Measurements from ENCODE around the gene NRXN3.

The NRXN3 gene

DNA sequence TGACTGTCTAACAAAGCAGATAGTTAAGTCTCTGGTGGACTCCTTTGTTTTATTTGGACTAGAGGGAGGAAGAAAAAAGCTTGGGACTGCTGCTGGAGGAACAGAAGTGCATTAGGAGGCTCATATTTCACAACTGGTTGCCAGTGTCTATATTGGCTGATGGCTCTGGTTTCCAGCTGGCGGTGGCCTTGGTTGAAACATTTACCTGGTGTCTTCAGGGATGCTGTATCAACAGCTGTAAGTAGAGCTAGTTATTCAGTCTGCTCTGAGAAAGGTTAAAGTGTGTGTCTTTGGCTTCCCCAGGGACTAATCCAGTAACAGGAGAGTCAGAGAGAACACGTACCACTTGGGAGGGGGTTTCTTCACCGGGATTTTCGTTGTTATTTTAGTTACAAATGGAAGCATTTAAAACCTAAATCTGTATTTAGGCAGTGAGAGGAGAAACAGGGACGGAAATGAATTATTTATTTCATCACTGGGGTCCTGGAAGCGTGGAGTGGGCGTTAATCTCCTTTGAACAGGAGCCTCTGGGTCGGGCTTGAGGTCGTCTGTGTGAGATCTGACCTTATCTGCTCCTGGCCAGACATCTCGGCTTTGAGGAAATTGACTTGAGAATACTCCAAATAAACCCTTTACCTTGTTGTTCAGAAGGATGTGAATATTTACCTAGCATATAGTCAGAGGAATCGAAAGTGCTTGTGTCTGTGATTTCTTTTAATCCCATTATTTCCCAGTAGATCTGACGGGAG, 149.9 kb downstream of the NRXN3 start:
- DNase-seq (ENCODE audit: low read depth in 1 of 2, low spot score in 1 of 2) = no peak

DNA sequence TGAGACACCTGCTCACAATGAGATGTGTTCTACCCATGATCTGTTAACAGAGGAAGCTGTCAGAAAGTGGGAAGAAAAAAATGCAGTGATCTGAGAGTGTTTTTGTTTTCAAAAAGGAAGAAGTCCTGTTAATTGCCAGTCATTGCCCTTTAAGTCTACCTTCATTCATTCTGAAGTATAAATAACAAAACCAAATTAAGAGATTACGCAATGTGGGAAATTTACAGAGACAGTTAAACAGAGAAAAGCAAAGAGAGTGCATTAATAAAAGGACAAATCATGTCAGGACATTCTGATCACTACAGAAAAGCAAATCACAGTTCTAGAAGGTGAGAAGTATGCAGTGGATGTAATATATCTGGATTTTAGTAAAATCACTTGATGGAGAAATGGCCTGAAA, 154.2 kb downstream of the NRXN3 start:
- no peak for DNase-seq (ENCODE audit: low read depth in 1 of 2, low spot score in 1 of 2)

DNA sequence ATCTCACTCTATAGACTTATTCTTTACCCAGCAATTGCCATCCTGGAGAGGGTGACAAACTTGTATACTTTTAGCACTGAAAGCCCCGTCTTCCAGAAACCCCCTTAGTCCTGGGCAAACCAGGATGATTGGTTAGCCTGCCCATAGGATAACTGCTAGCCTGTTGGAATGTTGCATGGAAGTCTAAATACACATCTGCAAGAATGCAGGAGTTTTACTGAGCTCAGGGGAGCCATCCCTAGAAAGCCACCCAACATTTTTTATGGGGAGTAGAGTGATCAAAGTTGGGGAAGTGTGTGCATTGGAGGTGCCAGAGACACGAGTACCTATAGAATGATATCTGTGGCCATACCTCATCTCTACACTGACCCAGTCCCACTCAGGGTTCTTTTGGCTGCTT, 155.7 kb downstream of the NRXN3 start:
- DNase-seq (ENCODE audit: low read depth in 1 of 2, low spot score in 1 of 2) = no peak

DNA sequence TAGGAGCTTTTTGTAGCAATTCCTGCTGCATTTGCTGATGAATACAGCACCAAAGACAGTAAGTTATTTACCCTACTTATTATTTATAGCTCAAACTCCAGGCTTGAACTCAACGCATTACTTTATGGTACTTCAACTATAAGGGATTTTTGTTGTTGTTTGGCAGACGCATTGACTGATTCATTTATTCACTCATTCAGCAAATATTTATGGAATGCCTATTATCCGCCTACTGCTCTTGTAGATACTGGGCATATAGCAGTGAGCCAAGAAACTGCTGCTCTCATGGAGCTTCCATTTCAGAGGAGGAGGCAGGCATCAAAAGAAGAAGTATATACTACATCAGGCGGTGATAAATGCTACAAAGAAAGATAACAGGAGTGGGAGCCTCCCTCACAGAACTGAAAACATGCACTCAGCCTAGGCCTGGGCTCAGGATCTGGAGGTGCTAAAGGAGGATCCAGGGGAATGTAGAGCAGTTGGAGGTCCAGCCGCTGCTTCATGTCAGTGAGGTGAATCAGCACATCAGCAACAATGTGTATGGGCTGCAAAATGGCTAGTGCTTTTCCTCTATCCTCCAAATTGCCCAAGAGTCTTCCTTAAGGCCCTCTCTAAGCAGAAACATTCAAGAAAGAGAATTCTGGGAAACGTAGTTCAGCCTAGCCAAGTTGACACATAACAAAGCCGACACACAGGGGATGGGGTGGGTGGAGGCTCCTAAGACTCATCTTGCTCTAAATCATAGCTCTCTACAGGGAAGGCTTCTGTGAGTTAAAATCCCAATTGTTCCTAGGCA, 157.5 kb downstream of the NRXN3 start:
- no peak for DNase-seq (ENCODE audit: low read depth in 1 of 2, low spot score in 1 of 2)

DNA sequence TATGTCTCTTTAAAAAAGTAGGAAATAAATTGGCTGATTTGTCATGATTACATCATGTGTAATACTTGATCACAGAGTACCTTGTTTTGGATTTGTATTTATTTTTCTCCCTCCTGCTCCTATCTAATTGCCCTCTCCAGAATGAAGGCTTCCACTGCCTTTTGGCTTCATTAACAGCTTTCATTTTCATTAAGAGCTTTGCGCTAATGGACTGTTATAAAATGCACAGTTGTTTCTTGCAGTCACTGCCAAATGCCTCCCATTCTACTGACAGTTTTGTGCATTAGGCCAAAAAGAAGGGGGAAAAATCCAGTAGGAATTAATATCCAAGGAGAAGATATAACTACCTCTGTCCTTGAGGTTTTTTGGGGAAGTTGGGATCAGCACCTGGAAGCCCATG, 159.2 kb downstream of the NRXN3 start:
- no peak for DNase-seq (ENCODE audit: low read depth in 1 of 2, low spot score in 1 of 2)

GRCh38 chr14:78335531-78335930, 165.4 kb downstream of the NRXN3 start:
- no peak for DNase-seq (ENCODE audit: low read depth in 1 of 2, low spot score in 1 of 2)

GRCh38 chr14:78340250-78340649, 170.1 kb downstream of the NRXN3 start:
- DNase-seq (ENCODE audit: low read depth in 1 of 2, low spot score in 1 of 2) = no peak

DNA sequence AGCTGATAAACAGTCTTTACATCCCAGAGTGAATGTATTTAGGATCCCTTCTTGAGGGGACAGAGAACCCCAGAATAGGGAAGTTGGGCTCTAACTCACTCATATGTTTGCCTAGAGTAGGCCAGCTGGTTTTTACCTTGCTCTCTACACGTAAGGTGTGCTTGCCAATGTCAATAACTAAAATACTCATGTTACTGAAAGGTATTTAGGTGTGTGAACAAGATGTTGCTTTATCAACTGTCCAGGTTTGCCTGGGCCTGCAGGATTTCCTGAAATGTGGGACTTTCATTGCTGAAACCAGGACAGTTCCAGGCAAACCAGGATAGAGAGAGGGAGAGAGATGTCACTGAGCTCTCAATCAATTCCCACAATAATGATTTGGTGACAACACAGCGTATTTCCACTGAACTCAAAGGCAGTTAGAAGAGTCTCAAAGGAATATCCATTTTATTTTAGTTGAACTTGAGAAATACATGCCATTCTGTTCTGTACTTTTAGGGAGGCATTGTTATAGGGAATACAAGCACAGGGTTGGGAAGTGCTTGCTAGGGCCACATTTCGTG, 171.7 kb downstream of the NRXN3 start:
- no peak for DNase-seq (ENCODE audit: low read depth in 1 of 2, low spot score in 1 of 2)

- no peak for DNase-seq (ENCODE audit: low read depth in 1 of 2, low spot score in 1 of 2)
Measured at GRCh38 chr14:78342879-78343278, 172.7 kb downstream of the NRXN3 start.

- no peak for DNase-seq (ENCODE audit: low read depth in 1 of 2, low spot score in 1 of 2)
Measured at GRCh38 chr14:78344290-78344689, 174.1 kb downstream of the NRXN3 start.

GRCh38 chr14:78345131-78345744, 175.1 kb downstream of the NRXN3 start:
- DNase-seq (ENCODE audit: low read depth in 1 of 2, low spot score in 1 of 2) = no peak

DNA sequence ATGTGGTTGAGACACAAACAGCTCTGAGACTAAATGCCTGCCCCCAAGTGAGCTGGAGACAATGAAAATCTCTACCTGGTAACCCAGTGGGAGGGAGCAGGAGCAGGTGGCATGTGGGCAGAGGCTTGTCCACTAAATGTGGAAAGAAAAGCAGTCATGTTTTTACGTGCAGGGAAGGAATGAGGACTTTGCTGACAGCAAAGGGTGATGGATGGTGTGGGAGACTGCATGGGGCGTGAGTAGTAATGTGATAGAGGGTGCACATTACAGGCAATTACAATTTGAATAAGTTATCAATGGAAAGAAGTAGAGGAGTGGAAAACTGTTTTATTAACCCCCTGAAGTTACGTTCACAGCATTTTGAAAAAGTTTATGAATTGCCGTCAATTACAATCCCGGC, 176.6 kb downstream of the NRXN3 start:
- DNase-seq (ENCODE audit: low read depth in 1 of 2, low spot score in 1 of 2) = no peak

DNA sequence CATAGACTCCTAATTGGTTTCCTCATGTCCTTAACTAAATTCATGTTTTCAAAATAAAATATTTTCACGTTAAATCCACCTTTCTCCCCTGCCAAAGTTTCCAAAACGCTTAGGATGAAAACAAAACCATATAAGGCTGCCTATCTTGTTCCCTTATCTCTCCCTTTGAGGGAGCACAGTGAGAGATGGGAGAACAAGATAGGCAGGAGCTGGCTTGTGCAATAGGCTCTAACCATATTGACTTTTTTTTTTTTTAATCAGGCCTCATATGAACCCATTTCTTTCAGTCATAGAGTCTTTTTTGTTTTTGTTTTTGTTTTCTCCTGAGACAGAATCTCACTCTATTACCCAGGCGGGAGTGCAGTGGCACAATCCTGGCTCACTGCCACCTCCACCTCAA, 184.9 kb downstream of the NRXN3 start:
- no peak for DNase-seq (ENCODE audit: low read depth in 1 of 2, low spot score in 1 of 2)

- no peak for DNase-seq (ENCODE audit: low read depth in 1 of 2, low spot score in 1 of 2)
Measured at GRCh38 chr14:78356391-78356790, 186.2 kb downstream of the NRXN3 start.

DNA sequence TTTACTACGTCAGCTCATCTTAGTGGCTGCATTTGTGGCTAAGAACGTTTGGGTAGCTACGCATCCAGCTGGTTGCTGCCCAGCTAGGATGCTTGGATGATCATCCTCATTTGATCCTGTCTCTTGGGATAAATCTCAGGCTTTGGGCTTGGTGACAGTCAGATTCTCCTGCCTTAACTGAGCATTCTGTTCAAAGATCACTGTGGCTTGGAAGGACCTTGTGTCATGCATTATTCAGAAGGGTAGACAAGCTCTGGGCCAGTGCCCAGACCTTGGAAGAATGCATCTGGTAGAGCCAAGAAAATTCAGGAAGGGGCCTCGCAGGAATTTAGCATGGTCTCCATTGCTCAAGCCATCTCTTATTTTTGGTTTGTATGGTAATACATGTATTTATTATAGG, 188.4 kb downstream of the NRXN3 start:
- no peak for DNase-seq (ENCODE audit: low read depth in 1 of 2, low spot score in 1 of 2)

GRCh38 chr14:78359581-78359980, 189.4 kb downstream of the NRXN3 start:
- no peak for DNase-seq (ENCODE audit: low read depth in 1 of 2, low spot score in 1 of 2)

DNA sequence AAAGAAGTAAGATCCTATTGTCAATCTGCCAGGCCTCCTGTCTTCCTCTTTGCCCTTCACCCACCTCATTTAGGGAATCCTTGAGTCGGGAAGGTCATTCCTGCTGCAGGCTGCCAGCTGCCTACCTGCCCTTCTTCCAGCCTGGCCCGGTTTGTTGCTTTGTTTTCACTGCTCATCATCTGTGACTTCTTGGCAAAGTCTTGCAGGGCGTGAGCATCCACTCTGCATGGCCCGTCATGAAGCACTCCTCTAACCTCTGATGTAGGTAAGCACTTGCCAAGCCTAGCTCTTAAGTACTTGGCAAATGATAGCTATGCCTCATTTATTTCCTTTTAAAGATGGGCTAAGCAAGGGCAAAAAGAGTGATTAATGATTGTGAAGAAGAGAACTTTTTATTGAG, 192.8 kb downstream of the NRXN3 start:
- no peak for DNase-seq (ENCODE audit: low read depth in 1 of 2, low spot score in 1 of 2)

DNA sequence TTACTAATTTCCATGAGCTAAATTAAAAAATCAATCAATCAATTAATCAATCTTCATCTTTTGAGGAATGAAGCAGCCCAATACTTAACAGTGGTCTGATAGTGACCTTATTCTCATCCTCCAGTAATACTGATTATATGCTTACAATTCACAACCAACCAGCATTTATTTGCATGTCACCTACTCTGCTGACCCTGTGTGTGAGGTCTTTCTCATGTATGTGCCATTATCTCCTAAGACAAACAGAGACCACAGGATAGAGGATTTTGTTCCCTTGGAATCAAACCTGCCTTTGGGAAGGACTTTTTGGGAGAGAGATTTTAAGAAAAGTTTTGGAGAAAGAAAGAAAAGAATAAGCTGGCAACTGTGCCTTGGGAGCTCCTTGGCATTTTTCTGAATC, 197.2 kb downstream of the NRXN3 start:
- DNase-seq (ENCODE audit: low read depth in 1 of 2, low spot score in 1 of 2) = no peak

DNA sequence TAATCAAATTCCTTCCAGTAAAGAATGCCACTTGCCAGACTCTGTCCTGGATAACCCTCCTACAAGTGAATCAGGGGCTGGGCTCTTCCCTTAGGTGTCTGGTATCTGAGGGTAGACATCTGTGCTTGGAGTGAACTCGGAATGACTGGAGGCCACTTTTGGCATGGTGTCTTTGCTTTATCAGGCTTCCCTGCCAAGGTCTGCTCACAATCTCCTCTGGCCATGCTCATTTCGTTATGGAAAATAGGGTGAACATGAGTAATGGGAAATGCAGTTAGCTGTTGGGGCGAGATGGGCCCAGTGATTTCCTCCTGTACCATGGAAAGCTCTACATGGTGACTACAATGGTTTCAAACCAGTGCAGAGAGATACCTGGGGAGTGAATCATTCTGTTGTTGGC, 212.9 kb downstream of the NRXN3 start:
- no peak for DNase-seq (ENCODE audit: low read depth in 1 of 2, low spot score in 1 of 2)

DNA sequence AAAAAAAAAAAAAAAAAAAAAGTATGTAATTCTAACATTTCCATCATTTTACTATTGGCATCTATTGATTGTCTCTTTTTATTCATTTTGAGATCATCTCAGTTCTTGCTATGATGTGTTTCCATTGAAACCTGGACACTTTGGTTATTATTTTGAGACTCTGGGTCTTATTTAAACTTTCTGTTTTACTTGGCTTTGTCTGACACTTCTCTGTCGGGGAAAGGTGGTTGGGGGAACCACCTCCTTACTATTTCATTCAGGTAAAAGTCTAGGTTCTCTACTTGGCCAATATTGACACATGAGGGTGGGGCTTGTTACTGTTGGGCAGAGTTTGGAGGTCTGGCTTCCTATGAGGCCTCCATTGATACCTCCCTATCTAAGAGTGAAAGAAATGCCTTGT, 228.0 kb downstream of the NRXN3 start:
- no peak for DNase-seq (ENCODE audit: low read depth in 1 of 2, low spot score in 1 of 2)

DNA sequence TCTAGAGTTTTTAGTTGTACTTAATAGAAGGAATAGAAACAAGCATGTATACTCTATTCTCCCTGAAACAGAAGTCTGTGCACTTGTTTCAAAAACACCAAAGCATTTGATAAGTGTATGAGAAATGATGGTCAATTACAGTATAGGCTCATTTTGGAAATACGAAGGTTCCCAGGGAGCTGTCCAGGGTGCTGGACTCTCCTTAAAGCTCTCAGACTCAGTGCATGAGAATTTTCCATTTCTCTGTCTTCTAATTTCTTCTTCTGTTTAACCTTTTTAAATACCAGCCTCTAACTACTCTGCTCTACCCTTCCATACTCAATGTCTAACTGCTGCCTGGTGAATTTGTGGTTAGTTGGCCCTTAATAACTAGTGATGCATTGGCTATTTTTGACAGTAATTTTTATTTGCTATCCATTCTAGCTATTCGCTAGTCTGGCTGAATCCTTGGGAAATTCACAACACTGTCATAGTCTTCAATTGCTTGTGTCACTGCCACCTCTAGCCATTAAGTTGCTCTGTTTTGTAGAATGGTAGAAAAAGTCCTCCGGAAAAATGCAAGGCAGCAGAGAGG, 229.2 kb downstream of the NRXN3 start:
- no peak for DNase-seq (ENCODE audit: low read depth in 1 of 2, low spot score in 1 of 2)

- no peak for DNase-seq (ENCODE audit: low read depth in 1 of 2, low spot score in 1 of 2)
Measured at GRCh38 chr14:78401866-78402265, 231.7 kb downstream of the NRXN3 start.

Measured in stimulated activated CD4-positive, alpha-beta T cell treated with anti-CD3 and anti-CD28 coated beads, Interleukin-15, amount 100 ng/mL, for 1 hour (primary cell).